ENCODE data around the gene G6PD.

G6PD gene

DNA sequence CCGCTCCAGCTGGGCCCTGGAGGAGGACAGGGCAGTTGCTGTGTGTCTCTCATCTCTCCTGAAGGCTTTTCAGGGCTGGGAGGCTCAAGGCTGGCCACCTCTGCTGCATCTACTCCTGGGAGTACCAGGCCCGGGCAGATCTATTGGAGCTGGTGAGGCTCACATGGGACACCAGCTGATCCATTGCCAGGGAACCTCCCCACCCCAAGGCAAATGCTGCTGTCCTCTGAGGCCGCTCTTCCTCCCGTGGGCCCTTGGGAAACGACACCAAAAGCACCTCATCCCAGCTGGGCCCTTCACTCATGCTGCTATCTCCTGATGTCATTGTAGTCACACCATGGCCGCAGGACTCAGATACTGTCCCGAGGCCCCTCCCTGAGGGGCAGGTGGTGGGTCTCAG lies 63.9 kb downstream of the G6PD start:
- TF ChIP-seq GATA2 (IDR thresholded peaks at IDR 0.05; ENCODE audit: low read depth, low read length) (no peak), GATA3 (IDR thresholded peaks at IDR 0.05; ENCODE audit: low read depth, low read length) (no peak)

DNA sequence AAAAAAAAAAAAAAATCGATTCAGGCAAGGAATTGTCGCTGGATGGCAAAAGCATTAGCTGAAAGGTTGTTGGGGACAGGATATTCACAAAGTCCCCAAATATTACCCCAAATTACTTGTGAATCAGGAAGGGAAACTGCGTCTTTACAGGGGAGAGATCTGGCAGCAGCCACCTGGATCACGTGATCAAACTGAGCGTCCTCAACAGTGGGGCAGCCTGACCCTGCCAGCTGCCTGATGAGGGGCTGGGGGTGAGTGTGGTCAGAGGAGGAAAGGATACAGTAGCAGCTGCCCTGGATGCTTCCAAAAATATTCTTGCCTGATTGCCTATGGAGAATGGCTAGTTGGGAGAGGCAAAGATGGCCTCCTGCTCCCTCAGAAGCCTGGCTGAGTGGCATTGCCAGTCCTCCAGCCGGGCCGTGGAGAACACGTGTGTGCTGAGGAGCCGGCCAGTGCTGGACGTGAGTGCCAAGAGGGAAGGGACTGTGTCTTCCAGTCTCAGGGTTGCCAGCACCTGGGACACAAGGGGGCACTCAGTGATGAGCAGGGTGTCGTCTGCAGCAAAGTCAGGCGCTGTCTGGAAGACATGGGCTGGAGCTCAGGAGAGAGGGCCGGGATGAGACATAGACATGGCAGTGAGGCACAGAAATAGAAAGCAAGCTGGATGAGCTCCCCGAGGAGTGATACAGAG lies 64.6 kb downstream of the G6PD start:
- TF ChIP-seq GATA3 (IDR thresholded peaks at IDR 0.05; ENCODE audit: low read depth, low read length) (no peak), GATA2 (IDR thresholded peaks at IDR 0.05; ENCODE audit: low read depth, low read length) (no peak)

Data from SH-SY5Y (cell line).